Mesodermal cell (in vitro differentiated cells): Measurements from ENCODE around the gene RNF26.
A peak's percentile ranks its signal among the peaks of the same experiment; 100 is the strongest.

ENCODE experiments used
- H3K27ac ChIP-seq: 2 replicates; pipeline ENCODE4 v1.7.0; 2013; ENCODE audit warnings: mild to moderate bottlenecking, low read depth, low read length, moderate library complexity; ENCODE audit not compliant: severe bottlenecking
- H3K36me3 ChIP-seq: 2 replicates; pipeline ENCODE4 v1.7.1; 2013; ENCODE audit warnings: mild to moderate bottlenecking, low read length, moderate library complexity; ENCODE audit not compliant: control insufficient read depth, insufficient read depth
- H3K4me1 ChIP-seq: one replicate; pipeline ENCODE4 v1.7.1; 2013; ENCODE audit warnings: mild to moderate bottlenecking, low read length; ENCODE audit not compliant: insufficient read depth, control insufficient read depth, poor library complexity, severe bottlenecking
- H3K4me3 ChIP-seq: 2 replicates; pipeline ENCODE4 v1.7.0; 2013; ENCODE audit warnings: low read length, control low read depth, mild to moderate bottlenecking; ENCODE audit not compliant: insufficient read depth, poor library complexity, severe bottlenecking; ENCODE audit errors: extremely low read depth
- H3K9me3 ChIP-seq: 2 replicates; pipeline ENCODE4 v1.7.1; 2013; ENCODE audit warnings: mild to moderate bottlenecking, low read length, moderate library complexity; ENCODE audit not compliant: control insufficient read depth
- WGBS, 2 experiments: methylation state at CpG; one replicate each; pipeline ENCODE4 v1.1.5; 2013; ENCODE audit warnings: missing lambda C conversion rate in 2 of 2; ENCODE audit not compliant: insufficient coverage in 2 of 2; 5-methylcytosine and 5-hydroxymethylcytosine counted together

RNF26 gene

GRCh38 chr11:119374632-119375336, 40.5 kb downstream of the RNF26 start:
- 49 to 53% methylated on average over 9 of the region's 11 CpGs for WGBS, 2 experiments
- Histone ChIP-seq H3K4me3 (no peak overlapping the region), H3K9me3 (no peaks in the 10 kb centered on the region), H3K36me3 (no peaks in the 10 kb centered on the region), H3K27ac (no peak overlapping the region), H3K4me1 (peaks cover 32% of the 10 kb centered on the region)

DNA sequence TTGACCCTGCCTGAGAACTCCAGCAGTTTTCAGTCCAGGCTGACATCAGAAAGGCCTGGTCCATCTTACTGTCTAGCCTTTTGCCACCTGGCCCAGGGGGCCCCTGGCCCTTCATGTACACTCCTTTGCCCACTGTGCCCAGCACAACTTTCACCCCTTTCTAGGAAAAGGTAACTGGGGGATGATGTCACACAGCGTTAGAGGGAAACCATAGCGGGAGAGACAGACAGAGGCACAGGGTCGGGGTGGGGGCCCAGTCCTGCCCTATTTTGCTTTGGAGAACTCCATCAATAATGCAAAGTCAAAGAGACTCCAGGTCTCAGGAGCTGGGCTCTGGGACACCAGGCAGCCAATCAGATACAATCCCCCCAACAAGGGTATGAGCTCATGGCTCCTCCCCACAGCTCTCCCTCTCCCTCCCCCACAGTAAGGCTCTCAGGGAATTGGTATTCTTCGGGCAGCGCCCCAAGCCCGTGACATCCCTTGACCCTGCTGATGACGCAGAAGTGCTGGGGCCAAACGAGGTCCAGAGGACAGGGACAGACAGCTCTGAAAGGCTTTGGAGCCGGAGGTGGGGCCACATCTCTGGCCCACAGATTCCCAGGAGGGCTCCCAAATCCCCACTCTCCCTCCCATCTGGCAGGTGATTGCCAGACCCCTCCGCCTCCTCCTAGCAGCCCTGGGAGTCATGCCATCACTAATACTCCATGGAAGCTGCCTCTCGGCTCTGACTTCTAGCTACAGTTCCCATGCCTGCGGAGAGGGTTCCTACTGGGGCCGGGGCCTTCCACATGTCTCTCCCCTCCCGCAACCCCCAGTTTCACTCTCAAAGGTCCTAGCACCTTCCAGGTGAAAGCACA, 41.2 kb downstream of the RNF26 start:
- no peaks in the 10 kb centered on the region for H3K9me3 ChIP-seq
- H3K36me3 ChIP-seq, result no peaks in the 10 kb centered on the region
- 71 to 75% methylated on average over 12 to 14 of the region's 14 CpGs for WGBS, 2 experiments
- H3K4me3 ChIP-seq, result no peak overlapping the region
- H3K4me1 ChIP-seq, result peaks cover 31% of the 10 kb centered on the region
- no peak overlapping the region for H3K27ac ChIP-seq

DNA sequence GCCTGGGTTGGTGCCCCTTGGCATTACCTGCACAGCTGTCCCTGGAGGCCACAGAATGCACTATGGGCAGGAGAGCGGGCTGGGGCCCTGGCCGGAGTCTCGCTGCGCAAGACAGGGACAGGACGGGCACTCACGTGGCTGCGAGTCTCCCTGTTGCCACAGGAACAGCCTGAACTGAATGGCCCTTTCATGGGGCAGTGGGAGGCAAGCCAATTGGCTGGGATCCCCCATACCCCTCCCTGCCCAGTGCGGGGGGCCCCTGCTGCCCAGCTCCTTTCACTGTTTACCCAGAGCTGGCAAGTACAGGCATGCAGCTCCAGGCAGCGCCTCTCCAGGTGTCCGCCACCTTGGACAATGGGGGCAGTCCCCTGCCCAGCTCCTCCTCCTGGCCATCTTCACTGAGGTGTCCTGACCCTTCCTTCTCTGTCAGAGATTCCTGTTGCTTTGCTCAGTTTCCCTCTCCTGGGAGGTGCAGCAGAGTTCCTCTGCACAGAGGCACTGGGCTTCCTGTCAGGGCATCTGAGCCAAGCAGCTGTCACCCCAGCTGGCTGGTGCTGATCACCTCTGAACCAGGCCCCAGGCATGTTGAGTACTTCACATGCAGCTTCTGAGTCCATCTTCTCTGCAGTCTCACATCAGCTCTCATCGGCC, 42.0 kb downstream of the RNF26 start:
- Histone ChIP-seq H3K9me3 (no peaks in the 10 kb centered on the region), H3K27ac (no peak overlapping the region), H3K36me3 (no peaks in the 10 kb centered on the region), H3K4me1 (peaks cover 34% of the 10 kb centered on the region), H3K4me3 (no peak overlapping the region)
- whole genome bisulfite sequencing, 2 experiments, result 81 to 84% methylated on average over 10 to 11 of the region's 11 CpGs

GRCh38 chr11:119377112-119377901, 43.0 kb downstream of the RNF26 start:
- no peaks in the 10 kb centered on the region for H3K36me3 ChIP-seq
- 77 to 82% methylated on average over 10 to 11 of the region's 12 CpGs for WGBS, 2 experiments
- H3K27ac ChIP-seq, result no peak overlapping the region
- H3K4me3 ChIP-seq, result no peak overlapping the region
- no peaks in the 10 kb centered on the region for H3K9me3 ChIP-seq
- peaks cover 34% of the 10 kb centered on the region for H3K4me1 ChIP-seq

DNA sequence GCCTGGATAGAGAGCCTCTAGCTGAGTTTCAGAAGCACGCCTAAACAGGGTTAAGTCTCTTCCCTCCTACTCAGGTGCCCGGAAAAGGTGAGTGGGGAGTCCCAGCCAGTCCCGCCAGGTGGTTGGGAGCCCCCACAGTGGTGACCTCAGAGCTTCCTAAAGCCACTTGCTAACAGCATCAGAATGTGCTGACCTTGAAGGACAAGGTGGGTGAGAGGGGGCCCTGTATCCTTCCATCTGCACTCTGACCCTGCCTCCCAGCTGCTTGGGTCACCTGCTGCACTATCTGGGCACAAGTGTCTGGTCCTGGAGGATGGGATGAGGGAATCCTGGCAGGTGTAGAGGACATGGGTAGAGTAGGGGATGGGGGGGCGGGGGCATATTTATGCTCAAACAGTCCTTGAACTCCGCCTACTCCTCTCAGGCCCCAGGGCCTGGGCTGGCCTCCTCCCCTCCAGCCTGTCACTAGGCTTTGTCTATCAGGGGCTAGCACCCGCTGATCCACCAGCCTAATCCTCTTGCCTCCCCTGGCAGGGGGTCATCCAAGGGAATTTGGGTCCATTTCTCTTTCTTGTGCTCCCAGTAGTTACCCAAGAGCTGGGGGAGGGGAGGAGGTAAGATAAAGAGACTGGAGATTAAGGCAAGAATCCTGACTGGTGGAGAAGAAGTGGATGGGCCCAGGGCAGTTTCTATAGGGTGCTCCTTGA, 43.8 kb downstream of the RNF26 start:
- H3K36me3 ChIP-seq, result no peaks in the 10 kb centered on the region
- H3K4me1 ChIP-seq, result peaks cover 34% of the 10 kb centered on the region
- WGBS, 2 experiments, result 56 to 69% methylated on average over 3 to 4 of the region's 6 CpGs
- no peak overlapping the region for H3K27ac ChIP-seq
- no peaks in the 10 kb centered on the region for H3K9me3 ChIP-seq
- H3K4me3 ChIP-seq, result no peak overlapping the region

DNA sequence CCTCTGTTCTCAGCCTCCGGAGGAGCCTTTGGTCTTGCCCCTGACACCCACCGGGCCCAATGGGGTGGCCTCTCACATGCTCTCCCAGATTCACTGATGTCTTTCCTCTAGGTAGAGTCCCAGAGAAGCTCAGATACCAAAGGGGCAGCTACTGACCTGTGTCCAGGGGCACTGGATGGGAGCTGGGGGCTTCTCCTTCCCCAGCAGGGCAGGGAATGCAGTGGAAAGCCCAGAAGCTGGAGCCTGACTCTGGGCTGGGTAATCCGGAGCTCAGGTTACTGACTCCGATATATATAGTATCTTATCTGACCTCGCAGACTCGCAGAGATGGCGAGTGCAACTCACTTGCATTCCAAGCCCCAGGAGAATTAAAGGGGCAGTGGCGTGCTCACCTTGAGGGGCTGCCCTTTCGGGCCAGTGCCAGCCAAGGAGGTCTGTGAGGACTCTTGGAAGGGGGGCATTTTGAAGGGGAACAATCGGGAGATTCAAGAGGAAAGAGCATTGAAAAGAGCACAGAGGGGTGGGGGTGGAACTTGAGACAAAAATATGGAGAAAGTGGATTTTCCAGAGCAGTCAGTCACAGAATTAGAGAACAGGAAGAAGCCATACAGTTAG, 44.6 kb downstream of the RNF26 start:
- no peak overlapping the region for H3K27ac ChIP-seq
- WGBS, 2 experiments, result 38 to 57% methylated on average over 8 of the region's 10 CpGs
- H3K4me3 ChIP-seq, result no peak overlapping the region
- H3K9me3 ChIP-seq, result no peaks in the 10 kb centered on the region
- peaks cover 34% of the 10 kb centered on the region for H3K4me1 ChIP-seq
- no peaks in the 10 kb centered on the region for H3K36me3 ChIP-seq

DNA sequence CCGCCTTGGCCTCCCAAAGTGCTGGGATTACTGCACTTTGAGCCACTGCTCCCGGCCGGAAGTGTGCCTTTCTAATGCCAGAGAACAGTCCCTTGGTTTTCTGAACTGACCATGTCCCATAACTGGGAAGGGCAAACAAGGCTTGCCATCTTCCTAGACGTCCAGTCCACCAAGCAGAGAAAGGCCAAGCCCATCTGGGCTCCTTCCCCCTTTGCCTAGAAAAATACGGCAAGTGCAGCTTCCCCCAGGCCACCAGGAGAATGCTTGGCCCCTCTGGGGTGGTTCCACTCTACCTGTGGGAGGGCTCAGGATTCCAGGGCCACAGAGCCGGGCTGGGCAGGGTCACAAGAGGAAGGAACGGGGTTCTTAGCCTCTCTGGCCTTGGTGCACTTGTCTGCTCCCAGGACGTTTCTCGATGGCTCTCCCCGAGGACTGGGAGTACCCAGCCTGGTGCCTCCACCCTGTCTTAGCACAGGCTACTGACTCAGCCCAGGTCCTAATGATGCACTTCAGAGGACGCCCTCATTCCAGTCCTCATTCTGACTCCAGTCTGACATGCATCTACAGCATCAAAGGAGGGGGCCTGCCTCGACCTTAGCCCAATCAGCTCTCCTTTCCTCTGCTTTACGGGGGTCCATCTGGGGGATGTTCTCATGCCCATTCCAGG, 46.0 kb downstream of the RNF26 start:
- WGBS, 2 experiments, result 83 to 86% methylated on average over 10 to 11 of the region's 13 CpGs
- no peak overlapping the region for H3K27ac ChIP-seq
- no peaks in the 10 kb centered on the region for H3K9me3 ChIP-seq
- no peaks in the 10 kb centered on the region for H3K36me3 ChIP-seq
- H3K4me1 ChIP-seq, result peaks cover 34% of the 10 kb centered on the region
- no peak overlapping the region for H3K4me3 ChIP-seq

GRCh38 chr11:119380827-119381180, 46.5 kb downstream of the RNF26 start:
- Histone ChIP-seq H3K4me1 (peaks cover 31% of the 10 kb centered on the region), H3K4me3 (peak overlapping the region; percentile 47), H3K9me3 (no peaks in the 10 kb centered on the region), H3K36me3 (no peaks in the 10 kb centered on the region), H3K27ac (no peak overlapping the region)
- 0 to 2% methylated on average over 4 to 8 of the region's 10 CpGs for WGBS, 2 experiments

GRCh38 chr11:119381181-119381988, 47.1 kb downstream of the RNF26 start, which contains the start of gene USP2:
TSS of gene USP2 (minus strand) at chr11:119381690. CDS start at chr11:119373480, 8,210 bp downstream.
- Histone ChIP-seq H3K4me1 (peaks cover 31% of the 10 kb centered on the region), H3K9me3 (no peaks in the 10 kb centered on the region), H3K27ac (peak within 1 kb of the TSS; percentile 6), H3K36me3 (no peaks in the 10 kb centered on the region), H3K4me3 (peak within 1 kb of the TSS; percentile 47)
- 0% methylated on average over 43 to 48 of the region's 54 CpGs for WGBS, 2 experiments
